DMS79 (cell line): ENCODE measurements around the gene GNB5.
"Not testable (repeated sequence)": the region's sequence is repeated elsewhere in the genome, so short reads cannot be mapped to it uniquely, and the experiment has no call there.

Experiments used
- DNase-seq: peaks from one replicate; lab custom pipeline; 2025; lab: John Stamatoyannopoulos, UW

GNB5 gene

GRCh38 chr15:52165494-52166131 lies 25.6 kb downstream of the GNB5 start:
- not testable (repeated sequence) for DNase-seq

DNA sequence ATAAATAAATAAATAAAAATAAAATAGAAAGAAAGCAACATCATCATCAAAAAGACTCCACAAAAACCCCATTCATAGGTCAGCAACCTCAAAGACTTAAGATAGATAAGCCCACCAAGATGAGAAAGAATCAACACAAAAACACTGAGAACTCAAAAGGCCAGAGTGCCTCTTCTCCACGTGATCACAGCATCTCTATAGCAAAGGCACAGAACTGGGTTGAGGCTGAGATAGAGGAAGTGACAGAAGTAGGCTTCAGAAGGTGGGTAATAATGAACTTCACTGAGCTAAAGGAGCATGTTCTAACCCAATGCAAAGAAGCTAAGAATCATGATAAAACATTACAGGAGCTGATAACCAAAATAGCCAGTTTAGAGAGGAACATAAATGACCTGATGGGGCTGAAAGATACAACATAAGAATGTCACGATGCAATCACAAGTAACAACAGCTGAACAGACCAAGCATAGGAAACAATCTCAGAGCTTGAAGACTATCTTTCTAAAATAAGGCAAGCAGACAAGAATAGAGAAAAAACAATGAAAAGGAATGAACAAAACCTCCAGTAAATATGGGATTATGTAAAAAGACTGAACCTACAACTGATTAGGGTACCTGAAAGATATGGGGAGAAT lies 26.4 kb downstream of the GNB5 start:
- DNase-seq = no peak

GRCh38 chr15:52163321-52164190 lies 27.6 kb downstream of the GNB5 start:
- no peak for DNase-seq

- DNase-seq = no peak
These were observed 28.3 kb downstream of the GNB5 start for GRCh38 chr15:52162876-52163275.

GRCh38 chr15:52162260-52162659 lies 28.9 kb downstream of the GNB5 start:
- DNase-seq = no peak

GRCh38 chr15:52161406-52161966 lies 29.7 kb downstream of the GNB5 start:
- no peak for DNase-seq

- DNase-seq = no peak
These were observed 31.5 kb downstream of the GNB5 start for GRCh38 chr15:52159645-52160044.

GRCh38 chr15:52158084-52158765 lies 33.0 kb downstream of the GNB5 start:
- no peak for DNase-seq

GRCh38 chr15:52155878-52156277 lies 35.3 kb downstream of the GNB5 start:
- DNase-seq = no peak

DNA sequence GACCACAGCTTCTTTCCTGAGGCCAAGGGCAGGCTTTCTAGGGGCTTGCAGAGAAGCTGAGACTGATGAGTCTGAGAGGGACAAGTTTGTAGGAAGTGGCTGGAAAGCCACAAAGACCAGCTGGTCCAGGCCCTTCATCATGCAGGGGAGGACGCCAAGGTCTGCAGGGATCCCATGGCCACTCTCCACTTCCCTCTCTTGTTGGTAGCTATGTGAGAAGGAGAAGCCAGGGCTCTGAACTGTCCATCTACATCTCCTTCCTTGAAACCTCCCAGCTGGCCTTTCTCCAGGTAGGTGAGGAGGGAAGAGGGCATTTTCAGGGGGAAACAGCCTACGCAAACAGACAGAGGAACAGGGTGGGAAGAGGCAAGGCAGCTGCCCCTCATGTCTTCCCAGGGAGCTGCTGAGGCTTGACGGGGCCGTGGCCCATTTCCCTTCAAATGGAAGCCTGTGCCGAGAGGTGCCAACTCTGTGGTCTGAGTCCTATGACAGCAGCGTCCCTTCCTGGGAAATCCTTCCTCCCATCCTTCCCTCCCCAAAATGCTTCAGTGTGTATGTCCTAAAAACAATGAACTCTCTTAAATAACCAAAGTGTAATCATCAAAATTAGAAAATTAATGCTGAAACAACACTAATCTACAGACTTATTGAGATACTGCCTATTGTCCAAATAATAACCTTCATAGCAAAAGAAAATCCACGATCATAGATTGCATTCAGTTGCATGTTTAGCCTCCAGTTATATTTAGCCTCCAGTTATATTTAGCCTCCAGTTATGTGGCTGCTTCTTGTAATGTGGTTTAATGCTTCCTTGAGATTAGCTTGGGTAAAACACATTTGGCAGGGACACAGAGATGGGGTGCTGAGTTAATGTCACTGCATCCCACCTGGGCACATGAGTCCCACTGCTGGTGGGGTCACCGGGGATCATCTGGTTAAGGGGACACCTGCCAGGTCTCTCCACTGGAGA lies 36.0 kb downstream of the GNB5 start:
- DNase-seq = no peak

GRCh38 chr15:52153900-52154895 lies 37.0 kb downstream of the GNB5 start:
- DNase-seq = peak; percentile 63

DNA sequence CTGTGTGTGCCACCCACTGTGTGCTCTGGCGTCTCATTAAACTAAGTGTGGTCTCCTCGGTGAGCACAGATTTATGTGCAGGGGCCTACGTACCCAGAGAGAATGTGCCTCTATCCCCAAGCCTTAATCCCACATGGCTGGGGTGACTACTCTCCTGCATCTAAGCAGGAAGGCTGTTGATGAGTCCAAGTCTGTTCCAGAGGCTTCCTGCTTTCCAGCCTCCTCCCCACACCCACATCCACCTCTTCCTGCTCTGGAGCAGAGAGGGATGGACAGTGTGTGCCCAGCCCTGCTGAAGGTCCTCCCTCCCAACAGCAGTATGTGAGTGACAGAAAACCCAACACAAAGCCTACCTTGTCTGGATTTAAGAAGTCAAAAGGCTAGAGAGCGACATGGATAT lies 39.8 kb downstream of the GNB5 start:
- no peak for DNase-seq

DNA sequence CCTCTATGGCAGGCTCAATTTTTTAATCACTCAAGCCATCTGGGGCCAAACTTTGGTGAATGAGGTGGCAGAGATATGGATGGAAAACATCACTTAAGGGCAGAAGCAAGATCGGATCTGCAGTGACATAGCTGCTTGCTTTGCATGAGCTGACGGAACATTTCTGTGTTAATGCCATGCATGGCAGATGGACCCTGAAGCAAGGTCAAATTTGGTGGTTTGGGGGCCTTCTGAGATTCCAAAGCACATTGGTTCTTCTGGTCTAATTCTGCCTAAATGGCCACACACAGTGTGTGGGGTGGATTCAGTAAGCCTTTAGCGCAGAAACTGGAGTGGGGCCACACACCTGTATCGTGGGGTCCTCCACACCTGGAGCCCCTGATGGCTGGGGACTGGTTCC lies 40.3 kb downstream of the GNB5 start:
- DNase-seq = no peak

DNA sequence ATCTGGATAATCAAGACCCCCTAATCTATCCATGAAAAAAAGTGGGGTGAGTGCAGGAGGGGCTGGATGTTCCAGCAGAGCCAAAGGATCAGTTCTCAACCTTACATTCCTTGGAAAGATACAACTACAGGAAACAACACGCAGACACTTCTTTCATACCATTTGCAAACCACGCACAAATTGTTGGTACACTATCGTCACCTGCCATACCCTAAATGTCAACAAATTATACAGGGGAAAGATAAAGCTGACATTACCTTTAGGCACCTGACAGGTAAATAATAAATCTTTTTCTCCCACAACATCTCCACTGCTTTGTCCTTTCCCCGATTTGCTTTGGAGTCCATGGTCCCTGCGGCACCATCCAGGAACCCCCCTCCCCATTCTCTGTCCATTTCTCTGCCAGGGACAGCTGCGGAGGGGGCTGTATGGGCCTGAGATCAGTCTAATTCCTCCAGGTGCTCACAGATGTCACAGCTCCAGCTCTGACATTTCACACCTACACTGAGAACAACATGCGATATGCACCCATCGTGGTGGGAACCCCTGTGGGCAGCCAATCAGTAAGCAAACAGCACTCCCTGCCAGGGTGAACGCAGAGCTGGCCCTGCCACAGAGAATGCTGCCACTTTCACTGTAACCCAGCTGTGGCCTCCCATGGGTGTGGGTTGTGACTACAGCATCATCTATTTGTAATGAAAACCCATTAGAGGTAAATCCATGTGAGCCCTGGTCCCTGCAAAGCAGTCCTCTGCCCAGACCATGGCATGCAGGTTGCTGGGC lies 41.0 kb downstream of the GNB5 start:
- DNase-seq = no peak

GRCh38 chr15:52148403-52148802 lies 42.8 kb downstream of the GNB5 start:
- DNase-seq = no peak

GRCh38 chr15:52146776-52147175 lies 44.4 kb downstream of the GNB5 start:
- DNase-seq = no peak

DNA sequence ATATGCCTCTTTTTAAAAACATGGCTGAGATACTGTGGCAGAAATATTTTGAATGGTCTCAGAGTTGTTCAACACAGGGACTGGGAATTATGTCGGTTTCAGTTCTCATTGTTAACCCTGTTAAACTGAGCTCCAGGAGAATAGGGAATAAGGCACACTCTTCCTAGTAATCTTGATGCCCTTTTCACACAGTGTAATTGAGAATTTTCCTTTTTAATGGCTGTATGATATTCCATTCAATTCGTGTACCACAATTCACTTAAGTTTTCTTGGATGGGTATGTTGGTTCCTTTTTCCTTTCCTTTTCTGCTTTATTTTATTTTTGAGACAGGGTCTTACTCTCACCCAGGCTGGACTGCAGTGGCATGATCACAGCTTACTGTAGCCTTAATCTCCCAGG lies 44.9 kb downstream of the GNB5 start:
- DNase-seq = no peak

- no peak for DNase-seq
These were observed 46.5 kb downstream of the GNB5 start for GRCh38 chr15:52144656-52145178.

GRCh38 chr15:52143873-52144272 lies 47.3 kb downstream of the GNB5 start:
- no peak for DNase-seq
